Posterior cingulate gyrus (tissue), 11 donors: ENCODE data around the gene DTNBP1.
A peak's percentile ranks its signal among the peaks of the same experiment; 100 is the strongest.

Experiments used
- DNase-seq, 10 donors: peaks; one replicate each; pipeline versions ENCODE4 v3.0.0 to v3.0.0-alpha.2; 2020 to 2021; ENCODE audit warnings: mixed read lengths in 3 of 10
- intact Hi-C: fragments of 100-400 bp; cut with DNase I; formaldehyde crosslinking; loops from one replicate; pipeline ENCODE4 v1.15.1; 2023

DTNBP1 gene

DNA sequence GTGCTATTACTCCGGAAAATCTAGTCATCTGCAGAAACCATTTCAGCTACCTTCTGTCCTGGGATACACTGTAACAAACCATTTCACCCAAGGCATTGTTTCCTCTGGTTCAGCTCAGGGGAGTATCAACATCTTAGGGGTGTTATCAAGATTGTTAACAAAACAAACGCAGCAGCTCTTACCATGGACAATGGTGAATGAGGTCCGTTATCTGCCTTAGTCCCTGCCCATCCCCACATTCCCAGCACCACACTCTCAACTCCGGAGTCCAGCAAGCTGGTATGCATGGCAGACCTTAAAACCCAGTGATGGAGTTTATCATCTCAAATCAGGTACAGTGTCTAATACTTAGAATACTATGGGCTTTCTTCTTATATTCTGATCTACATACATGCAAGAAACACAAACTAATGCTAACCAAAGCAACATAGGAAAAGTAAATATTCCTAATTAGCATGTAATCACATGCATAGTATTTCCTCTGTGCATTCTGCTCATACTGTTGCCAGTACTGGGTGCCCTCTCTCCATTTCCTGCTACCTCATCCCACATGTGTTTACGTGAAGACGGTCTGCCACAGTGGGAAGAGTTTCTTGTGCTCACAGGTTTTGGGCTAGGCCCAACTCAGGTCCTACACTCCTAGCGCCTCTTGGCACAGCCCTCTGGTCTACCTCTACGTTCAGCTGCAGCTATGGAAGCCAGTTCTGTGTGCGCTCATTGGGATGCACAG lies 123.9 kb downstream of the DTNBP1 start:
- intact Hi-C loops: no loop called here

GRCh38 chr6:15538106-15538505 lies 124.7 kb downstream of the DTNBP1 start:
- no peak for DNase-seq
- intact Hi-C loops: no loop called here

More for the DNA sequence above, 123.9 kb downstream of the DTNBP1 start:
- no peak for DNase-seq

DNA sequence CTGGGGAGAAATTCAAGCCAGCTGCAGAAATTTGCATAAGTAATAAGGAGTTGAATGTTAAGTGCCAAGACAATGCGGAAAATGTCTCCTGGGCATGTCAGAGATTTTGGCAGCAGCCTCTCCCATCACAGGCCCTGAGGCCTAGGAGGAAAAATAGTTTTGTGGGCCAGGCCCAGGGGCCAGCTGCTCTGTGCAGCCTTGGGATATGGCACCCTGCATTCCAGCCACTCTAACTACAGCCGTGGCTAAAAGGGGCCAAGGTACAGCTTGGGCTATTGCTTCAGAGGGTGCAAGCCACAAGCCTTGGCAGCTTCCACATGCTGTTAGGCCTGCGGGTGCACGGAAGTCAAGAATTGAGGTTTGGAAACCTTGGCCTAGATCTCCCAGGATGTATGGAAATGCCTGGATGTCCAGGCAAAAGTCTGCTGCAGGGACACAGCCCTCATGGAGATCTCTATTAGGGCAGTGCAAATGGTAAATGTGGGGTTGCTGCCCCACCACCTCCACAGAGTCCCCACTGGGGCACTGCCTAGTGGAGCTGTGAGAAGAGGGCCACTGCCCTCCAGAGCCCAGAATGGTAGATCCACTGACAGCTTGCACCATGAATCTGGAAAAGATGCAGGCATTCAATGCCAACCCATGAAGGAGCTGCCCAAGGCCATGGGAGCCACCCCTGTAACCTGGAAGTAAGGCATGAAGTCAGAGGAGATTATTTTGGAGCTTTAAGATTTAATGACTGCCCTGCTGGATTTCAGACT lies 126.5 kb downstream of the DTNBP1 start:
- intact Hi-C loops: no loop called here
- no peak for DNase-seq

GRCh38 chr6:15535495-15536197 lies 127.2 kb downstream of the DTNBP1 start:
- DNase-seq: no peak
- intact Hi-C loops: no loop called here

- no peak for DNase-seq
- intact Hi-C loops: no loop called here
These were observed 127.9 kb downstream of the DTNBP1 start for GRCh38 chr6:15534974-15535373.

GRCh38 chr6:15533379-15534026 lies 129.3 kb downstream of the DTNBP1 start:
- intact Hi-C loops: no loop called here

DNA sequence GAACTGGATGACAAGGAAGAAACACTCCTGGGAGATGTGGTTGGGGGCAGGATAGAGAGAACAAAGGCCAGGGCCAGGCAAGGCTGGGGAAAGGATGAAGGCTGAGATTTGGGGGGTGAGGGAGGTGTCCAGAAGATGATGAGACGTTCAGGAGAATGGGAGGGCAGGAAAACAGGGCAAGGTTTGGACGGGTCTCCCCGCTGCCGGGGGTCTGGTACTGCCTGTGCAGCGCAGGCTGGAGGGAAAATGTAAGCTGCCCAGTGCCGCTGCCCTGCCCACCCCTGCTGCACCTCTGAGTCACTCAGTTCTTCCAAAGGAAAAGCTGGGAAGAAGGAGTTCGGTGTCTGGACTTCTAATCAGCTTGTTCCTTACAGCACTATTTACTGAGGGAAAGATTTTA lies 130.9 kb downstream of the DTNBP1 start:
- intact Hi-C loops: no loop called here

More at GRCh38 chr6:15533379-15534026, 129.3 kb downstream of the DTNBP1 start:
- peak in 1 of 10 donors; percentile 81 for DNase-seq

DNA sequence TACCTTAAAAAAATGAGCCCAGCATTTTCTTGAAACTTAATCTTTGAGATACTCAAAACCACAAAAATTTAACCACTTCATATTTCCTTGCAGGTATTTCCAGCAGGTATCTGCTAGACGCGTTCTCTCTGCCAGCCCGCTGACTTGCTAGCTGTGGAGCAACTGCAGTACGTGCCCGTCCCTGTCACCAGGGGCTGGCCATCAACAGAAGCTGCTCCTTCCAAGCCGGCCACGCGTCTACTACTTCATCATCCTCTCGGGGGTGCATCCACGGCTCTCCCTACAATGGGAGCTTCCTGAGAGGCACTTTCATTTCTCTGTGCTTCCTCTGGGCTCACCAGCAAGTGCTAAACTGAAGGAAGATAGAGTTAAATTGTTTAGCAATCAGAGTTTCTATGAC lies 132.4 kb downstream of the DTNBP1 start:
- intact Hi-C loops: no loop called here
- peak in 1 of 10 donors; percentile 60 for DNase-seq

More for the DNA sequence above, 130.9 kb downstream of the DTNBP1 start:
- DNase-seq: no peak

DNA sequence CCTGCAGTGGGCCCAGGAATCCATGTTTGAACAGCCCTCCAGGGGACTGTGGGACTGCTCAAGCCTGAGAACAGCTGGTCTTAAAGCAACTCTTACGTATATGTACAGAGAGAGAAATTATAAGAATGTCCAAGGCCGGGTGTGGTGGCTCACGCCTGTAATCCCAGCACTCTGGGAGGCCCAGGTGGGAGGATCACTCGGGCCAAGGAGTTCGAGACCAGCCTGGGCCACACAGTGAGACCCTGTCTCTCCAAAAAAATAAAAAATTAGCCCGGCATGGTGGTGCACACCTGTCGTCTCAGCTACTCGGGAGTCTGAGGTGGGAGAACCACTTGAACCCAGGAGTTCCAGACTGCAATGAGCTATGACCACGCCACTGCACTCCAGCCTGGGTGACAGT lies 134.0 kb downstream of the DTNBP1 start:
- no peak for DNase-seq
- intact Hi-C loops: no loop called here

- no peak for DNase-seq
- intact Hi-C loops: no loop called here
These were observed 134.8 kb downstream of the DTNBP1 start for GRCh38 chr6:15527838-15528617.

DNA sequence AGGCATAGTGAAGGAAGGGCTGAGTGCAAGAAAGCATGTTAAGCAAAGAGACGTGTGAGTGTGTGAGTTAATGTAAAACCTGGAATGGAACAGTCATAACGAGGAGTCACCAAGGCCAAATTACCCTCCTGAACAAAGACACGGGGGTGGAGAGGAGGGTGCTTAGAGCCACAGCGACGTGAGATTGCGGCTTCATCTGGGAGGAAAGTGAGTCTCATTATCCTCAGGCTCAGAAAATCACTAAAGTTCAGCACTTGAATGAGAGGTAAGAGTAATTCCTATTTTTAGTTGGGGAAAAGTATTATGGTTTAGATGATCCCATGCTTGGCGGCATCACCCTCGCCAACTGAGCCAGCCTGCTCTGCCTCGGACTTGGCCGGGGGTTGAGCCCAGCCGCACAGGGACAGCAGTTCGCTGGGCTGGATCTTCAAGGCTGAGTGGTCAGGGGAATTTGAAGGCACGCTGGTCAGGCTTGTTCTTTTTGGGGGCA lies 136.6 kb downstream of the DTNBP1 start:
- intact Hi-C loops: no loop called here
- no peak for DNase-seq

DNA sequence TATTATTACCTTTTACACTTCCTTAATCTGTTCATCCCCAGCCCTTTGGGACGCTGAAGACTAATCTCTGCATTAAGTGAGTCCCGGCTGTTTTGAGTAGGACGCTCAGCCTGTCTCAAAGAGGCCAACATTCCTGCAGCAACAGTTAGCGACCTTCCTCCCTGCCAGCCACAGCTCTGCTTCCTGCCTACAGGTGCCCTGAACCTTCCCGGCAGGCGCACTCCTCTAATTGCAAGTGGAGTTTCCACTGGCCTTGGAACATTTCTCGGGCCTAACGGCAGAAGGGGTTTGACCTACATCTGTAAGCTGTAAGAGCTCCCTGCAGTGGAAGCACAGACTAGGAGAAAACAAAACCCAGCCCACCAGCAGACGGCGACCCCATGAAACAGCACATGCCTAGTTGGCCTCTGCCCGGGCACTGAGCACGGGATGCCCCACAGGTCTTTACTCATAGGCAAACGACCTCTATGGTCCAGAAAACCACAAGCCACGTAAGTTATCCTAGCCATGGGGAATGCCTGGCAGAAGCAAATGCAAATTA lies 137.9 kb downstream of the DTNBP1 start:
- no peak for DNase-seq
- intact Hi-C loops: no loop called here

- DNase-seq: no peak
- intact Hi-C loops: no loop called here
These were observed 138.9 kb downstream of the DTNBP1 start for GRCh38 chr6:15523679-15524630.

- DNase-seq: peak in 1 of 10 donors; percentile 7
- intact Hi-C loops: no loop called here
These were observed 139.8 kb downstream of the DTNBP1 start for GRCh38 chr6:15522856-15523529.

GRCh38 chr6:15522427-15522826 lies 140.4 kb downstream of the DTNBP1 start:
- DNase-seq: no peak
- intact Hi-C loops: no loop called here

- intact Hi-C loops: no loop called here
- DNase-seq: peak in 1 of 10 donors; percentile 67
These were observed 140.8 kb downstream of the DTNBP1 start for GRCh38 chr6:15522026-15522425.

DNA sequence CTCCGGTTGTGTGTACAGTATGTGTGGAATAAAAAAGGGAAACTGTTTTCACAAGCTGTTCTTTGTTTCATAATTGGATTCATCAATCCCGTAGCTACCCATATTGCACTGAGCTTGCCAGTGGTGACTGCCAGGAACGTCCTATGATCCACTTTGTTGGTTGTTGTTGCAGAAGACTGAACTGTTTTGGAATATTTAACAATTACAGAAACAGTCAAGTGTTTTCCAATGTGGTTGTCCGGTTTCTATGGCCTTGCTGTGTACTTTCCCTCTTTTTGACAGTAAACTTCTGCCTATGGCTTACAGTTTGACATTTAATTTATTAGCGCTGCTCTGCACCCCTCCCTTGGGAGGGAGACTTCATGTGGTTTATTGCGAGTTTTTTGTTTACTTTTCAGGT lies 141.2 kb downstream of the DTNBP1 start:
- intact Hi-C loops: no loop called here
- peak in 2 of 10 donors; percentile 15 to 44 for DNase-seq
